Measurements from ENCODE around the gene NR2C1.
"Not testable (repeated sequence)": the region's sequence is repeated elsewhere in the genome, so short reads cannot be mapped to it uniquely, and the experiment has no call there.

The NR2C1 gene

DNA sequence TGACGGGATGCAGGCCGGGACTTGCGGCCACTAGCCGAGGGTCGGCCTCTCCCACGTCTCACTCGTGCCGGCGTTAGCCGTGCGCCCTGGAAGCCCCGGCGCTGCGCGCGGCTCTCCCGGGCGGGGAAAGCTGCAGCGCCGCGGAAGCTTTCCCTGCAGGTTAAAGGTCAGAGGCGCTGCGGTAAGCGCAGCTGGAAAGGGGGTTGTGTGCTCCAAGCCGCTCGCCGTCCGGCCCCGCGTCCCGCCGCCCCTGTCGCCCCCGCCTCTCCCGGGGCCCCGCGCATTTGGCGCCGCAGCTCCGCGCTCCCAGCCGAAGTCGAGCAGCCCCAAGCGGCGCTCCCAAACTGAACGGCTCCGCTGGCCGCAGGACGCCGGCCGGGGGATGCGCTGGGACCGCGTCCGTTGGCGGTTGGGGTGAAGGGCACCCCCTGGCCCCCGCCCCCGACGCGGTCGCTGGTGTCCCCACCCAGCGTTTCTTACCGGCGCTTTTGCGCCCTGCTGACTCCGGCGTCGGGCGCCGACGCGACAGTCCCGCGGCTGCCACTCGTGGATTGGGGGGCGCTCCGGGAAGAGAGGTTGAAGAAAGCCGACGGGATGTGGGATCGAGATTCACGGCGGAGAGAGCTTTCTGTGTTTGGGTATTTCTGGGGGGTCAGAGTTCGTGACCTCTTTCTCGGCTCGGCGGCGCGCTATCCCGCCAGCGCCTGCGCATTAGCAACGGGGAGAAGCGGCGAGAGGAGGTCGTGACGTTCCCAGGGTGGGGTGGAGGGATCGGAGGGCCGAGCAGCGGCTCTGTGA, at the start of gene NR2C1:
Gene NR2C1, minus strand, starts transcription at position 719 of the 798 bp plus-strand sequence. CDS start 6,234 bp downstream, outside the sequence.
- FAIRE-seq = no peak

DNA sequence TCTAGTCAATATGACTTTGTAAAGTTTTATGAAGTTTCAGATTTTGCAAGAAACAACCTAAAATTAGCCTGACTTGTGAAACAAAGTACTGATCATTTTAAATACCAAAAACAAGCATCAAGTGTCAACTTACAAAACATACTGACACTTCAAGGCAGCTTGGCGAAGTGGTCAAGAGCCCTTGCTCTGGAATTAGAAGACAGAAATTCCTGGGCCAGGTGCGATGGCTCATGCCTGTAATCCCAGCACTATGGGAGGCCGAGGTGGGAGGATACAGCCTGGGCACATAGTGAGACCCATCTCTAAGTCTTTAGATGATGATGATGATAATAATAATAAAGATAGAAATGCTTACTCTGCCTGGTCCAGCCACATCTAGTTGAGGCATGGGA, 45.4 kb upstream of the NR2C1 start:
- FAIRE-seq = no peak

DNA sequence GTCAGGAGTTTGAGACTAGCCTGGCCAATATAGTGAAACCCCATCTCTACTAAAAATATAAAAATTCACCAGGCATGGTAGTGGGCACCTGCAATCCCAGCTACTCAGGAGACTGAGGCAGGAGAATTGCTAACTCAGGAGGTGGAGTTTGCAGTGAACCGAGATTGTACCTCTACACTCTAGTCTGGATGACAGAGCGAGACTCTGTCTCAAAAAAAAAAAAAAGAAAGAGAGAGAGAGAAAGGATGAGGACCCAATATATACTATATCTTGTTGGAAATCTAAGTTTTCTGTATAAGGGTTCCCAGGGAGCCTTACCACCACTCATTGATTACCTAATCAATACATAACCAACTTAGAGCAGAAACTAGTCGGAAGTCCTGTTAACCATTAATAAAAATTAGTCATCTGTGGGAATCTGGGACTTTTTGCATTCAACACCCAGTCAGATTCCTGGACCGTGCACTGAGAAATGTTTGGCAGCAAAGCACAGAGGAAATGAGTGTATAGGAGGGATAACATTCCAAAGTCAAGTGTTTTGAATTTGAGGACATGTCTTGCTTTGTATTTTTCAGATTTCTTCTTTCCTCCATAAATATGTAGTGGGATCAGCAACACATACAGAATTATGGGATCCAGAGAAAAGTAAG, 44.8 kb upstream of the NR2C1 start:
- FAIRE-seq = no peak

DNA sequence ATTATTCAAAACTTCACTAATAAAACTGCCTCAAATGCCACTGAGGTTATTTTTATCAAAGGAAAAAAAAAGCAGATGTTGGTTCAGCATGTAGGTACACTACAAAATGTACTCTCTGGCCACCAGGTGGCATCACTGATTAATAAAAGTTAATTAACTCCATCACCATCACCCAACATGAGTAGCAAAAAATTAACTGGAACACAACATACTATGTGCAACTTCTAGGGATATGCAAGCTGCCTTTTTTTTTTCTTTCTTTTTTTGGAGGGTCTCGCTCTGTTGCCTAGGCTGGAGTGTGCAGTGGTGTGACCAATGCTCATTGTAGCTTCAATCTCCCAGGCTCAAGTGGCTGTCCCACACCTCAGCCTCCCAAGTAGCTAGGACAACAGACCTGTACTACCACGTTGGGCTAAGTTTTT, 43.8 kb upstream of the NR2C1 start:
- FAIRE-seq = peak; percentile 95

DNA sequence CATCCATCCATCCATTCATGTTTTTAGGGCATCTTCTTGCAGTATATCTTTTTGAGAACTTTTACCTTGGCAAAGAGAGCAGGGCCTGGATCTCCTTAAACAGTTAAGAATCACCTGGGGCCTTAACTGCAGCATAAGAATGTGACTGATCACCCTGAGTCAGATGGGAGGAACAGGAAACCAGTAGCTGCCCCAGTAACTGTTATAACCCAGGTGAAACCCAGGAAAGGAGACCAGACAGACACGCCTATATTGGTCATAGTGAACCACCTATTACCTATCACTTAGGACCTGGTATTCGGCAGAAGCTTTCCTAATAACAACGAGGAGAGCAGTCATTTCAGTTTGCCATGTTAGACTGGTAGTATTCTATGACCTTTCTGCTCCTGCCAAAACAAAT, 43.4 kb upstream of the NR2C1 start:
- FAIRE-seq = no peak

DNA sequence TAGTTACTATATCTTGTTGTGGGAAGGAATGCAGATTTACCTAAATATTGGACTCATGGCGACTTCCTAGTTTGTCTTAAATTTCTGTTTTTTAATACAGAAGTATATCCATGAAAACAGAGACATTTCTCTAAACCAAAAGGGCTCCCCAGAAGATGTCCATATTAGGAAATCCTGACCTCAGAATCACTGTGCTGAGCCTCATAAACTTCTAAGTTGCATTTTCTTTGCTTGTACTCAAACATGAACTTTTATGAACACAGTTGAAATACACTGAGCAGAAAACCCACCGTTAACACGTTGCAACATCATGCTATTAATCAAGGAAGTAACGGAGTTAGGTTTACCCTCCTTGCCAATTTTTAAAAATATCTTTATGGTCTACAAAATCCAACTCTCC, 42.9 kb upstream of the NR2C1 start:
- no peak for FAIRE-seq

DNA sequence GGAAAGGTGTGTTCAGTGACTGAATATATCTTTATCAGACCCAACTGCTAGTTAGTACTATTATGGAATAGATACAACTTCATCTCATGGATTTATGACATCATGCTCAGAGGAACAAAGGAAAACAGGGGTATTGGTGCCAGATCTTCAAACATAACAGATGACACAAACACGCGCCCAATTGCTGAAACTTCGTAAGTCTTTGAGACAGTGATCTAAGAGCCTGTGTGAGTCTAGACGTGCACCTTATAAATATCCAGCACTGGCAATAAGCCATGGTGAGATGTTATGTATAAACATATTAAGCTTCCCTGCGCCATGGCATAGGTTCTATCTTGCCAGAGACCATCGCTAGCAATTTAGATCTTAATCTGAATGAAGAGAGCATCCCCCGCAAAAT, 42.2 kb upstream of the NR2C1 start:
- FAIRE-seq = no peak

DNA sequence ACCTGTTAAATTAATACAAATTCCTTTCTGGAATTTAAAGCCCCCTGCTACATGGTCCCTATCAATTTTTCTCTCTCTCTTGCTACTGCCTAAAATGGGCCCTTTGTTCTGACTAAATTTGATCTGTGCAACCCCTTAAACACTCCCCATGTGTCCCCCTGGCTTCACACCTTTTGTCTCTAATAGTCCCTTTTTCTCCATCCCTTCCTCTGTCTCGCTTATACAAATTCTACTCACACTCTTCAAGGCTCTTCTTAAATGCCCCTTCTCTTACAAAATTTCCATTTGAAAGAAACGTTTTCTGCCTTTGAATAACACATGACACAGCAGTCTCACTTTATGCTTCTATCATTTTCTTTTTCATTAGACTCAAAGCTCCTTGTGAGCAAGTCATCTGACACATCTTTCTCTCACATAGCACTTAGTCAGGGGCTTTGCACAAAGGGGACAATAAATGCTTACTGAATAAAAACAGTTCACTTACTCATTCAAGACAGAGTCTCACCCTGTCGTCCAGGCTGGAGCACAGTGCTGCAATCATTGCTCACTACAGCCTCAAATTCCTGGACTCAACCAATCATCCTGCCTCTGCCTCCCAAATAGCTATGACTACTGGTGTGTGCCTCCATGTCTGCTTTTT, 41.5 kb upstream of the NR2C1 start:
- FAIRE-seq = no peak

DNA sequence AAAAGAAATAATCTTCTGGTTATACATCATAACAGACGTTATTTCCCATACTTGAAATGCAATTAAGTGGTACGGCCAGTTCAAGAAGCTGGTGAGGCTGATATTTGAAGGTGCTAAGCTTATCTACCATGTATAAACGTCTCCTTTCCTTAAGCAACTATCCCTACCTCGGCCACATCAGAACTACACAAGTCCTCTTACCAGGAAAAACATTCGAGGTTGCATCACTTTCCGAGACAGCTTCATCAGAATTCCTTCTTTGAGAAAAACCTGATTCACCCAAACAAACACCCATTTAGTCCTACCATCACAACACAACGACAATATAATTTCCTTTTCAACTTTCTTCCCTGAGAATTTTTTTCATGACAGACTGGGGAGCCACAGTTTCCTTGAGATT, 33.9 kb upstream of the NR2C1 start:
- no peak for FAIRE-seq

DNA sequence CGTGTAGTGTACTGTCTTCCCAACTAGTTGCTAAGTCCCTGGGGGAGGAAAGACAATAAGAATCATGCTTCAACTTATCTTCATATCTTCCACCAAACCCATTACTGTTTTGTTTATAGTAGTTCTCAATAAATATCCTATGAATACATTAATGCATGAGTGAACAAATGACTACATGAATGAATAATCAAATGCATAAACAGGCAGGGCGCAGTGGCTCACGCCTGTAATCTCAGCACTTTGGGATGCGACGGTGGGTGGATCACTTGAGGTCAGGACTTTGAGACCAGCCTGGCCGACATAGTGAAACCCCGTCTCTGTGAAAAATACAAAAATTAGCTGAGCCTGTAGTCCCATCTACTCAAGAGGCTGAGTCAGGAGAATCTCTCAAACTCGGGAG, 32.1 kb upstream of the NR2C1 start:
- FAIRE-seq = no peak

DNA sequence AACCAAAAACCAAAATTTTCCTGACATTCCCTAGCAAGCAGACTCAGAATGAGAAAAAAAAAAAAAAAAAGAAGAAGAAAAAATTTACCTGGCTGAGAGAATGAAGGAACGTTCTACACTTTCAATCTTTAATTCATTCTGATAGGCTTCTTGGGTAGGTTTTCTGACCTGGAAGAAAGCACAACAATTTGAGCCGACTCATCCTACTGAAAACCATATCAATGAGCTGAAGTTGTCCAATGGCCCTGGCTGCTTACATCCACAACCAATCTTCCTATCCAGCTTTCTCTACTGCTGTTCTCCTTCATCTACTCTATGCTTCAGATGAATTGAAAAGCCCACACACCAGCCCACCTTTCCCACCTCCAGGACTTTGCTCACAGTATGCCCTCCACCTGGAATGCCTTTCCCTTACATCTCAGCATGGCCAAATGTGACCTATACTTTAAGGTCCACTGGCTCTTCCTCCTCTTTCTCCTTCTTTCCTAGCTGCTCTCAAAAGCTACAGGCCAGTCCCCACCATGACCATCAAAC, 31.6 kb upstream of the NR2C1 start:
- FAIRE-seq = no peak

DNA sequence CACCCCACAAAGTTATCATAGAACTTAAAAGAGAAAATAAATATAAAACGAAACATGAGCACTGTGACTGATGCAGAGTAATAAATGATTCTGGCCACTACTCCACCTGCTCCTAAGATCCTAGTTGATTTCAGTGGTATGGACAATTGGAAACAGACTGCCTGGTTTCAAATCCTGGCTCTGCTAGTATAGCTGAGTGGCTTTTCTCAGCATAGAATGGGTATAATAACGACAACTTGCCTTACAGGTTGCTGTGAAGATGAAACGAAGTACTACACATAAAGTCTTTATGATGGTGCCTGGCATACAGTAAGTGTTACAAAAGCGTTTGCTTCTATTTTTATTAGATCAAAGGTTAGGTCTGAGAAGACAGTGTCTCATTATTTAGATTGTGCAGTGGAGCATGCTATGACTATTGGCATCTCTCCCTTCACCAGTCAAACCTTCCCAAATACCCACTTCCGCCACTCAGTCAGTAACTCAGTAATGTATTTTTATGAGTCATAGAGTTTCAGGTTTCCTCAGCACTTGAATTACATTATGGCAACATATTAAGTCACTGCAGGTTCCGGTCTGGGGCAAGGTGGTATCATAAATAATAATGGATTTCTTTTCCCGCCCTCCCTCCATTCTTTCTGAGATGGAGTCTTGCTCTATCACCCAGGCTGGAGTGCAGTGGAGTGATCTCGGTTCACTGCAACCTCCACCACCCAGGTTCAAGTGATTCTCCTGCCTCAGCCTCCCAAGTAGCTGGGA, 29.7 kb upstream of the NR2C1 start:
- no peak for FAIRE-seq

DNA sequence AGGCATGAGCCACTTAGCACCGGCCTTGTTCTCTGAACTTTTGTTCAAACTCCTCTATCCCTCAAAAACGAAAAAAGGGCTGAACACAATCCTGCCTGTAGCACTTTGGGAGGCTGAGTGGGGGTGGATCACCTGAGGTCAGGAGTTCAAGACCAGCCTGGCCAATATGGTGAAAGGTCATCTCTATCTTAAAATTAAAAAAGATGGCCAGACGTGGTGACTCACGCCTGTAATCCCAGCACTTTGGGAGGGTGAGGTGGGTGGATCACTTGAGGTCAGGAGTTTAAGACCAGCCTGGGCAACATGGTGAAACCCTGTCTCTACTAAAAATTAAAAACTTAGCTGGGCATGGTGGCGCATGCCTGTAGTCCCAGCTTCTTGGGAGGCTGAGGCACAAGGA, 28.5 kb upstream of the NR2C1 start:
- not testable (repeated sequence) for FAIRE-seq

DNA sequence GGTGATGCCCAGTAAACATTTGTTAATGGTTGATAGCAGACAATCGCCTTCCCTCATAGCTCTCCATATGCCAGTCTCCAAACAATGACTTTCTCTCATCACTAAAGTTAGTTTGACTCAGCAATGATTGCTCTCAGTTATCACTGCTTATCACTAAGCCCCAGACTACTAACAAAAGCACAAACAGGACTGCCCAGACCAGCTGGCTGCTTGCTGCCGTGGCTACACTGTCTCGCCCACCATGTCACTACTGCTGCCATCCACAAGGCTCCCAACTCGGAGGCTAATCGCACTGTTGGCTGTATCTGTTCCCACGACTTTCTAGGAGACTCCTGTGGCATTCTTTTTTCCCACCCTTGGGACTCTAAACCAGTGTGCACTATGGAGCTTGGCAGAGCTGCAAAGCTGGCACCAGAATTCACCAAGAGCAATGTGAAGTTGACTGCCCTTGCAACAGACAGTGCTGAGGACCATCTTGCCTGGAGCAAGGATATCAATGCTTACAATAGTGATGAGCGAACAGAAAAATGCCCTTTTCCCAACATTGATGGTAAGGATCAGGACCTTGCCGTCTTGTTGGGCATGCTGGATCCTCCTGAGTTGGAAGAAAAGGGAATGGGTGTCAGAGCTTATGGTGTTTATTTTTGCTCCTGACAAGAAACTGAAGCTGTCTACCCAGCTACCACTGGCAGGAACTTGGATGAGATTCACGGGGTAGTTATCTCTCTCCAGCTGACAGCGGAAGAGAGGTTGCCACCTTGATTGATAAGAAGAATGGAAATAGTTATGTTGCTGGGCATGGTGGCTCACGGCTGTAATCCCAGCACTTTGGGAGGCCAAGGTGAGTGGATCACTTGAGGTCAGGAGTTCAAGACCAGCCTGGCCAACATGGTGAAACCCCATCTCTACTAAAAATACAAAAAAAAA, 27.1 kb upstream of the NR2C1 start:
- FAIRE-seq = no peak

DNA sequence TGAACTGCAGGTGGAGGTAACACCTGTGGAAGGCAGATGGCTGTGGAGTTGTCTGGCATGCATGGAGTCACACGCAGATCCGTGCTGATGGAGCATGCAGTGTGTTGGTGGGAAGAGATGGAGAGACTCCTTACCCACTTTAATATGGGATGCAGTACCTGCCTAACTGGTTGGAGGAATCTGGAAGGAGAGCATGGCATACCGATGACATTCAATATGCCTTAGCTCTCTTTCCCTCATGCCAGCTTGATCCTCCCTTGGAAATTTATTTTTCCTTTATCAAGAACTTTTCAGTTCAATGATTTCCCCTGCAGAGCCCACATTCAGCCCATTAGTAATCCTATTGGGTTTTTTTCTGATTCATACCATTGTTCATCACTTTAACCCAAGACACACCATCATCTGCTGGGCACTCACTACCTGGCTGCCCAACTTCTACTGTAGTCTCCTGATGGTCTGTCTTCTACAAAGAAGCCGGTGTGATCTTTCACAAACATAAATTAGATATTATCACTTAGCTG, 25.9 kb upstream of the NR2C1 start:
- no peak for FAIRE-seq

DNA sequence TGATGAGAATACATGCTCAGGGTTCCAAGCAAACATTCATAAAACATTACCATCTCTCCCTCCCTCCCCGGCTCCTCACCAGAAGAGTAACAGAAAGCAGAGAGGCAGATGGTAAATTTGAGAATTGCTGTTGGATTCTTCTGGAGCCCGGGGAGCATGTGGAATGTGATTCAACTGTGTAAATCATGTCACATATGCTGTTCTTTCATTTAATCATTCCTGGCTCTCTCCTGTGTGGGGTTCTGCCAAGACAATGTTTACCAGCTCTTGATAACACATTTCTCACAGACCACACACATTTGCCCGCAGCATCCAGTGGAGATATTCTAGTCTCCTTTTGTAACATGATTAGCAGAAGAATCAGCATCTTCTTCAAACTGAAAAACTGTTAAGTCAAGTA, 23.4 kb upstream of the NR2C1 start:
- FAIRE-seq = no peak

DNA sequence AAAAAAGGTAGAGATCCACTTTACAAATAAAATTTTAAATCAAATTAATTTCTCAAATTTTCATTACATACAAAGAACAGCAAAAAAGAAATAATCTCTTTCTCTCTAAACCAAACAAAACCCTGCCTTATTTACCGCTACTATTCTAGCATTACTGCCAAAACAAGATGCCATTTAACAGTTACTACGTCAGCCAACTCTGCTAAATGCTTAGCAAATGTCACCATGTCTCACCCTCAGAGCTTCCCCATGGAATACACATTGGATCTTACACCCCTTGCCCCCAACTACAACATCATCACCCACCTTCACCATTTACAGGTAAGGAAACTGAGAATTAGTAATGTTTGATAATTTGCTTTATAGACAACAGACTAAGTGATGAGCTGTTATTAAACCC, 23.0 kb upstream of the NR2C1 start:
- no peak for FAIRE-seq

DNA sequence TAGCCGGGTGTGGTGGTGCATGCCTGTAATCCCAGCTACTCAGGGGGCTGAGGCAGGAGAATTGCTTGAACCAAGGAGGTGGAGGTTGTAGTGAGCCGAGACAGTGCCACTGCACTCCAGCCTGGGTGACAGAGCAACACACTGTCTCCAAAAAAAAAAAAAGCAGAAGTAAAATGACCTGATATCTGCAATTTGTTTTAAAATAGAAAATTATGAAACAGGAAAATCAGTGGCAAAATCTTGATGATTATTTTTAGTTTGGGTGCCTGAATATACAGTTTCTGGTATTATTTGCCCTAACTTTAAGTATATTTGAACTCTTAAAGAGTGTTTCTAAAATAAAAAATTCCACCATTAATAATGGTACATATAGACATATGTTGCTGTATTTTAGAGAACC, 22.4 kb upstream of the NR2C1 start:
- FAIRE-seq = not testable (repeated sequence)

DNA sequence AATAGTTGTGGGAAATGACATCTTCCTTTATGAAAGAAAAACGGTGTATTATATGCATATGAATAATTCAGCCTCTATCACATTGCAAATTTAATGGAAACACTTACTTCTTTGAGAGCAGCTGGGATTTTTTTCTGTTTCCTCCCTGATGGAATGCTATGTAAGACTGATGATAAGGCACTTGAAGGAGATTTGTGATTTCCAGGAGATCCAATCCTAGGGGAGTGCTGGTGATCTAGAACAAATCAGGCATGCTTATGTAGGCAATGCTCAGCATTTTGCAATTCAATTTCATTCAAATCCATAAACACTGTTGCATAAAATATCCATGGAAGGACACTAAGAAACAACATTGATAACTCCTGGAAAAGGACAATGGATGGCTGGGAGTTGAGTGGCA, 16.0 kb upstream of the NR2C1 start:
- no peak for FAIRE-seq

DNA sequence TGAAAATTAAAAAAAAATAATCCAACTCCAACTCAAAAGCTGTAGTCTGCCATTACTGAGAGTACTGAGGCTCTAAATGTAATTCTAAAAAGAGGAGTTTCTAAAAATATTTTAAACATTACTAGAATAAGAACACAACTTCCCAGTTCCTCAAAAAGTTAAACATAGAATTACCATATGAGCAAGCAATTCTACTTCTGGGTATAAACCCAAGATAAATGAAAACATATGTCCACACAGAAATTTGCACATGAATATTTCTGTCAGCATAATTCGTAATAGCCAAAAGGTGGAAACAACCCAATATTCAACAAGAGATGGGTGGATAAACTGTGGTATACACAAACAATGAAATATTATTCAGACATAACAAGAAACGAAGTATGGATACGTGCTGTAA, 15.0 kb upstream of the NR2C1 start:
- no peak for FAIRE-seq

DNA sequence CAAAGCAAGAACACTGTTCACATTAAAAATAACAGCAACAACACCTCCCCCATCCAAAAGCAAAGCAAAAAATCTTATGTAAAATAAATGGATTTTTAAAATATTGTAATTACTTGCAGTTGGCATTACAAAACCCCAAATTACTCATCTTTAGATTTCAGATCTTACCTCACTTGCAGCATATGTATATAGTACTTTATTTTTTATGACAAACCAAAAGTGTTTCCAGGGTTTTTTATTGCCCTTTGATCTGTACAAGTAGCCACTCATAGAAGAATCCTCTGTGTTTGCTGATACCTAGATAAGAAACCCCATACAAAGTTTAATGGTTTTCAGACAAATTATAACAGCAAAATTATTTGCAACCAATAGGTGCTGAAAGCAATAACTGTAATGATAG, 12.2 kb upstream of the NR2C1 start:
- peak; percentile 19 for FAIRE-seq

DNA sequence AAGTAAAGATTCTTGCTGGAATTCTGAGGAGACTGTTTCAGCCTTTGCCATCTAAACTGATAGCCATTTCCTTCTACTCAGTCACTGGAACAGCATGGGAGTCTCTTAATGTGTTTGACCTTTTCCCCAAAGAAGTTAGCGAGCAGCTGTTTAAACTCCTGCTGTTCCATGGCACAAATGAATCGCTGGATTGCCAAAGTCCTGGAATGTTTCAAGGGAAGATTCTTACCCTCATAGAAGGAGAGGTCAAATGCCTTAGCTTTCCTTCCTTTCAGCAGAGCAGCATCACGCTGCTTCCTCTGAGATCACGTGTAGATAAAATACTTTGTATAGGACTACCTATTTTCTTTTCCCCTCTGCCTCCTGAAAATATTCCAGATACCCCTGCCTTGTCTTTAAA, 10.5 kb upstream of the NR2C1 start:
- FAIRE-seq = peak; percentile 87
